RWPE2 (cell line): ENCODE measurements around the gene LCORL.
A peak's percentile ranks its signal among the peaks of the same experiment; 100 is the strongest.

Experiments
- ATAC-seq: fragments of 200-7000 bp; cut with Tn5 transposase; 3 replicates; pipeline ENCODE4 v1.9.1; 2021; ENCODE audit warnings: low read depth
- DNase-seq: peaks from one replicate; pipeline ENCODE4 v3.0.0-alpha.2; 2020; ENCODE audit warnings: low spot score
- H3K27ac ChIP-seq: fragments of 450-650 bp; 2 replicates; pipeline ENCODE4 v1.5.1; 2017; ENCODE audit warnings: mild to moderate bottlenecking; ENCODE audit not compliant: poor library complexity, severe bottlenecking
- H3K27me3 ChIP-seq: fragments of 250-450 bp; sonication (Bioruptor Pico); 2 replicates; pipeline ENCODE4 v1.5.1; 2021; ENCODE audit warnings: mild to moderate bottlenecking, moderate library complexity; ENCODE audit not compliant: insufficient read depth, poor library complexity, severe bottlenecking
- H3K36me3 ChIP-seq: fragments of 250-450 bp; sonication (Bioruptor Pico); 2 replicates; pipeline ENCODE4 v1.5.1; 2020; ENCODE audit warnings: low read depth, mild to moderate bottlenecking, moderate library complexity
- H3K4me1 ChIP-seq: fragments of 250-450 bp; sonication (Bioruptor Pico); 2 replicates; pipeline ENCODE4 v1.5.1; 2021; ENCODE audit warnings: mild to moderate bottlenecking, moderate library complexity; ENCODE audit not compliant: insufficient read depth, poor library complexity, severe bottlenecking
- H3K4me3 ChIP-seq: fragments of 250-450 bp; sonication (Bioruptor Pico); 2 replicates; pipeline ENCODE4 v1.5.1; 2021; ENCODE audit warnings: mild to moderate bottlenecking, moderate library complexity; ENCODE audit not compliant: severe bottlenecking
- H3K9me3 ChIP-seq: fragments of 250-450 bp; sonication (Bioruptor Pico); 2 replicates; pipeline ENCODE4 v1.5.1; 2021; ENCODE audit warnings: mild to moderate bottlenecking, moderate library complexity; ENCODE audit not compliant: severe bottlenecking
- CTCF ChIP-seq: fragments of 450-650 bp; IDR thresholded peaks from one replicate; pipeline ENCODE4 v1.5.1; 2017; ENCODE audit warnings: mild to moderate bottlenecking, moderate library complexity; ENCODE audit not compliant: poor library complexity, severe bottlenecking

Gene LCORL

DNA sequence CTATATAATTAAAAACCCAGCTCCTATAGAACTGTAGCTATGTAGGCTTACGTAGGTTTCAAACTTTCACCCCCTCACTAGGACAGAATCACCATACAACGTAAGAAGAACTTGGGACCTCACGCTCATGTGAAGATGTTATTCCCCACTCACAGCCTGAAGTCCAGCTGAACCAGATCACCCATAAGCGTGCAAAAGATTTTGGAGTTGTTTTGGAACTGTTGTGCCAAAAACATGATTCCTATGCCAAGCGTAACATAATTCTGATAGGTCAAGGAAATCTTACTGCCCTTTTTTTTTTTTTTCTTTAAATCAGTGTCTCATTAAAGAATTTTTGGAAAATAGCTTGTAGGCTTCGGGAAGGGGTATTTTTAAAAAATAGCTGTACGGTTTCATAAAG, 57.0 kb downstream of the LCORL start:
- Histone ChIP-seq H3K4me3 (no peak overlapping the region), H3K27ac (no peak overlapping the region), H3K9me3 (no peaks in the 10 kb centered on the region), H3K27me3 (no peaks in the 10 kb centered on the region), H3K4me1 (peaks cover 9% of the 10 kb centered on the region), H3K36me3 (peaks cover 12% of the 10 kb centered on the region; the same call in 1 of the 2 replicates)
- no peak for TF ChIP-seq CTCF
- DNase-seq (no peak), ATAC-seq (no peak)

DNA sequence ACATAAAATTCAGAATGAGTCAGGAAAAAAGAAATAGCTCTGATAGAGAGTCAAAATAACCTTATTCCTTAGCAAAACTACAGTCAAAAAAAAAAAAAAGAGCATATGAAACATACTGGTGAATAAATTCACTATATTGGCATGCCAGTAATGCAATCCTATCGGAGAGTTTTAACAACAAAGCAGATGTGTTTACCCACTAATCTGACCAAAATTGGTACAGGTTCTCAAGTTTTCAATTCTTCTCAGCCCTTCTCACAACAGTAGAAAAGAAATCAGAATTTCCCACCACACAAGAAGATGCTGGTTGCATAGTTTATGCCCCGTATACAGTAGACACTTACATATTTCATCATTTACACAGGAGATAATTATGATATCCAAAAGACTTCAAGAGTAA, 59.4 kb downstream of the LCORL start:
- H3K9me3 ChIP-seq = no peaks in the 10 kb centered on the region
- TF ChIP-seq CTCF = no peak
- DNase-seq = no peak
- no peak overlapping the region for H3K27ac ChIP-seq
- no peak for ATAC-seq
- H3K4me3 ChIP-seq = no peak overlapping the region
- no peaks in the 10 kb centered on the region for H3K4me1 ChIP-seq
- peaks cover 12% of the 10 kb centered on the region; the same call in 1 of the 2 replicates for H3K36me3 ChIP-seq
- no peaks in the 10 kb centered on the region for H3K27me3 ChIP-seq

DNA sequence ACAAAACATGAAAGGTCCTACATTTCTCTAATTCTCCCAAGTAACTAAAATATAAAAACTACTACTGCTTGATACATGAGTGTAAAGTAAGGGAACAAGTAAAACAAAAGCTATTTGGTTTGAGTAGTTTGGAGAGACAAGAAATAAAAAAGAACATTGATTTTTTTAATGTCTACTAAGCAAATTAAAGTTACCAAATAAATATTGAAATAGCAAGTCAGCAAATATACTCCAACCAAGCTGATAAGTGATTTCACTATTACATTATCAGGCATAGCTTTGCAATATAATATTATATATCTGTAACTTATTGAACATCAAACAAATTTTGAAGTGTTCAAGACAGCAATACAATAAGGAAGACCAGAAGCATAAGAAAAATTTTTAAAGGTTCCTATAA, 60.3 kb downstream of the LCORL start:
- Histone ChIP-seq H3K4me1 (no peaks in the 10 kb centered on the region), H3K27ac (no peak overlapping the region), H3K36me3 (peaks cover 12% of the 10 kb centered on the region; the same call in 1 of the 2 replicates), H3K27me3 (no peaks in the 10 kb centered on the region), H3K4me3 (no peak overlapping the region), H3K9me3 (no peaks in the 10 kb centered on the region)
- DNase-seq (no peak), ATAC-seq (no peak)
- no peak for TF ChIP-seq CTCF

DNA sequence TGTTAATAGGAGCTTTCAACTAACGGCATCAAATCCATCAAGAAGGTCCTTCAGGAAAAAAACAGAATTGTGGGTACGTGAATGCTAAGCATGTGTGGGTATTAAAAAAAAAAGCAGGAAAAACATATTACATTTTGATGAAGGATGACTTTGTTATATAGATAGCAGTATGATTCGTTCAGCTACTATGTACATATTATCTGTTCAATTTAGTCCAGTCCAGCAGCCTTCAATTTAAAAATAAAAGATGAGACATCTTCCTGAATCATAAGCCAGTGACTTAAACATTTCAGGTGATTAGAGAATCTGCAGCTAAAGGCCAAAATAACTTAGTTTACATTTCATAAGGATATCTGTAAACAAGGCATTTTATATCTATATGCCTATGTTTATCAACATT, 63.4 kb downstream of the LCORL start:
- Histone ChIP-seq H3K27me3 (no peaks in the 10 kb centered on the region), H3K4me1 (no peaks in the 10 kb centered on the region), H3K27ac (no peak overlapping the region), H3K36me3 (peaks cover 12% of the 10 kb centered on the region; the same call in 1 of the 2 replicates), H3K9me3 (no peaks in the 10 kb centered on the region), H3K4me3 (no peak overlapping the region)
- 0 out of 3 replicates have a peak, but pooled peaks have one; percentile 33 for ATAC-seq
- no peak for TF ChIP-seq CTCF
- no peak for DNase-seq

DNA sequence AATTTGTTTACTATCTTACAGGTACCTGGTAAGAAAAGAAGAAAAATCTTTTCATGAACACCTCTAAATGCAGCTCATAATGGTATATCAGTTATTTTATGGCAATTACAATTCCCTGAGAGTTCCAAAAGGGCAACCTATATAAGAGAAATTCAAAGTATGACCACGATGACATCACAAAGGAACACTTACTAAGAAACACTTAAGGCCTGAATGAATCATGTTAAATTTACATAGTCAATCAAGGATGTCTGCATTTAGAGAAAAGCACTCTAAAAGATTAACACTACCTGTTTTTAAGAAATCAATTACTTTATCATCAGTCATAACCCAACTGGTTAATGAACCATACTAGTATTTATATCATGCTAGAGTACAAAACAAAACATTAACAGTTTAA, 63.9 kb downstream of the LCORL start:
- Histone ChIP-seq H3K36me3 (peaks cover 12% of the 10 kb centered on the region; the same call in 1 of the 2 replicates), H3K4me1 (no peaks in the 10 kb centered on the region), H3K4me3 (no peak overlapping the region), H3K9me3 (no peaks in the 10 kb centered on the region), H3K27me3 (no peaks in the 10 kb centered on the region), H3K27ac (no peak overlapping the region)
- no peak for TF ChIP-seq CTCF
- ATAC-seq = no peak
- no peak for DNase-seq
